NCI-H128 (cell line): ENCODE measurements around the gene MTG2.

Experiments
- DNase-seq: peaks from one replicate; lab custom pipeline; 2025; ENCODE audit not compliant: unreplicated experiment; lab: John Stamatoyannopoulos, UW

MTG2 gene

DNA sequence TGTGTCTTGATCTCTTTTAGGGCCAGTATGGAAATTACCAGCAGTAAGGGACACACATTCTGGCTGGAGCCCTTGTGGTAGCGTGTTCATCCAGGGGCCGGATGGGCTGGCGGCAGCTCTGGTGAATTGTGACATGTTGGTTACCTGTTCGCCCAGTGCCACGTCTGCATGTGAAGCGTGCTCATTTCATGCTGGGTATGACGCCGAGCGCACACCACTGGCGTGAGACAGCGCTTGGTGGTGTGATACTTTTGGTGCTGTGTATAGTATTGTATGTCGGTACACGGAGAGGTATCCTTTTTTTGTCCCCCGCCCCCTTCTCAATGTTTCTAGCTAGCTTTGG lies 3.7 kb upstream of the MTG2 start:
- DNase-seq: no peak

DNA sequence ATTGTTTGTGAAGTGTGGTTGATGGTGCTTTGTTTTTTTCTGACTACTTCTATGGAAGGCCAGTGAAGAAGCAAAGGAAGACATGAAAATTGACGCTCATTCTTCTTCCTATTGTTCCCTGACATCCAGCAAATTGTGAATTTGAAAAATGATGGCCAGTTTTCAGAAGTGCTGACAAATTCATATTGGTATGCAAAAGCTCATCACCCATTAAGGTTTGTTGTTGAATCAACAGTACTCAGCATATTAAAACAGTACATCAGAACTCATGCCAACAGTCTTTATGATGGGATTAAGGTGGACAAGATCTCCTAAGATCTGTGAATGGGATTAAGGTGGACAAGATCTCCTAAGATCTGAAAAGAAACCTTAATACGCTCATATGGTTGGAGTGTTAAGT lies 1.0 kb upstream of the MTG2 start:
- DNase-seq: no peak

DNA sequence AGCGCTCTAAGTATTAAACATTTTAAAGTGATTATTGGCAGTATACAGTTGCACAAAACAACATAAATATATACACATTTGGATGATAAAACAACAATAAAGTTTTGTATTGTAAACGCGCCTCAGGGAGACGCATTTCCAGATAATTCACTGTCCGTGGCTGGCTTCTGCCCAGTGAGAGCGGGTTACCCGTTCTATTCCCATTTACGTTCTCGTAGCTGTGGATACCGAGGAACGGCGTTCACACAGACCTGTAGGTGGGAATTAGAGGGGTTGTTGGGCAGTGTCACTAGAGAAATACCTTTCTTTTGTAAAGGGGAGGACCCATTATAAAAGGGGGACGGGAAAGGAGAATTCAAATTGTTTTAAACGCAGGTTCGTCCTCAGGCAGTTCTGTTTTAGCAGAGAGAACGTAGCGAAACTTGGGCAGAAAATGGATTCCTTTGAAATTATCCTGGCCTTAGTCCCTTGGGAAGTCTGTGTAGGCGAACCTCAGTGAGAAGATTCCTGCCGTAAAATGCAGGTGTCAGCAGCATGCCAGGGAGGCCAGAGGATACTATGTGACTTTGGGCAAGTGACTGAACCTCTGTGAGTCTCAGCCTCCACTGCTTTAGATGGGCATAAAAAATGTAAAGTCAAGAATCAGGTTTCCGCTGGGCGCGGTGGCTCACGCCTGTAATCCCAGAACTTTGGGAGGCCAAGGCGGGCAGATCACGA lies 756 bp downstream of the MTG2 start:
- DNase-seq: no peak

- no peak for DNase-seq
Measured at GRCh38 chr20:62186096-62186426, 3.2 kb downstream of the MTG2 start.

GRCh38 chr20:62186887-62187866 lies 4.3 kb downstream of the MTG2 start:
- DNase-seq: no peak

GRCh38 chr20:62190639-62191411 lies 8.0 kb downstream of the MTG2 start:
- no peak for DNase-seq

DNA sequence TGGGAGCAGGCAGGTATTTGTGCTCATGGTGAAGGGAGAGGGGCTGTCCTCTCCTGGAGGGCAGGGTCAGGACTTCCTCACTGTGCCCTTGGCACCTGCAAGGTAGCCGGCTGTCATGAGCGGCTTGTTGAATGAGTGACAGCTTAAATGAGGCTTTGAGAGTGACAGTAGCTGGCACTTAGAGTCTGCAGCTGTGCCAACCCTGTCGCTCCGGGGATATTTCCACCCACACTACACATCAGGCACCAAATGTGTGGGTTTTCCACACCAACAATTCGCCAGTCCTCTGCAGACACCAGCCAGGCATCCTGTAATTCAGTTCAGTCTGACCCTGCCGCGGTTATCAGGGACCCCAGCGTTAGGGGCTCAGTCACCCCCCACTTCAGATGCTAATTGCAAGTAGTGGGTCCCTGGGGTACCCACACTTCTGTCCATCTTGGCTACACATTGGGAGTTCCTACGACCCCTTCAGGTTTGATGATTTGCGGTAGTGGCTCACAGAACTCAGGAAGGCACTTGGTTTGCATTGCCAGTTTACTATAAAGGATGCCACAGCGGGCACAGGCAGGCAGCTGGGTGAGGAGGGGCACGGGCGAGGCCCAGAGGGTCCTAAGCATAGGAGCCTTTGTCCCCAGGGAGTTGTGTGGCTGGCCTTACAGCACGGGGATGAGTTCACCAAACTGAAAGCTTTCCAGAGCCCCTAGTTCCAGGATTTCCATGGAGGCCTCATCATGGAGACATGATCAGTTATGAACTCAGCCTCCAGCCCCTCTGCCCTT lies 9.1 kb downstream of the MTG2 start:
- no peak for DNase-seq

DNA sequence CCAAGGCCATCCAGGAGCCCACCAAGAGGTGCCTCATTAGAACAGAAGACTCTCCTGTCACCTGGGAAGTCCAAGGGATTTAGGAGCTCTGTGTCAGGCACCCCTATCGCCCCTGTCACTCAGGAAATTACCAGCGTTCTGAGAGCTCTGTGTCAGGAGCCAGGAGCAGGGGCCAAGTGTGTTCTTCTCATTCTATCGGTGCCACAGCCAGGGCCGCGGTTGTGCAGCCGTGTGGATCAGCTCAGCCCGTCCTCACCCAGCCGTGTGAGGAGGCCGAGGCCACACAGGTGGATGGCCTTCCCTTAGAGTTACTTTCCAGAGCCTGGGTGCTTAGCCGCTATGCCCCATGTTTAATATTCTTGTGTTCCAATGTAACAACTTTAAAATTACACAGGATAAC lies 9.8 kb downstream of the MTG2 start:
- no peak for DNase-seq

GRCh38 chr20:62193079-62194025 lies 10.5 kb downstream of the MTG2 start:
- no peak for DNase-seq

GRCh38 chr20:62195075-62195405 lies 12.2 kb downstream of the MTG2 start:
- DNase-seq: no peak

GRCh38 chr20:62195736-62196135 lies 12.9 kb downstream of the MTG2 start:
- DNase-seq: no peak

DNA sequence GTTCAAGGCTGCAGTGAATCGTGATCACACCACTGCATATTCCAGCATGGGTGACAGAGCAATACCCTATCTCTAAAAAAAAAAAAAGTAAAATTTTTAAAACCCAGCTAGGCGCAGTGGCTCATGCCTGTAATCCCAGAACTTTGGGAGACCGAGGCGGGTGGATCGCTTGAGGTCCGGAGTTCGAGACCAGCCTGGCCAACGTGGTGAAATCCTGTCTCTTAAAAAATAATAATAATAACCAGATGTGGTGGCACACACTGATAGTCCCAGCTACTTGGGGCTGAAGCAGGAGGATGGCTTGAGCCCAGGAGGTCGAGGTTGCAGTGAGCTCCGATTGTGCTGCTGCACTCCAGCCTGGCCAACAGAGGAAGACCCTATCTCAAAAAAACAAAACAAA lies 13.5 kb downstream of the MTG2 start:
- no peak for DNase-seq

DNA sequence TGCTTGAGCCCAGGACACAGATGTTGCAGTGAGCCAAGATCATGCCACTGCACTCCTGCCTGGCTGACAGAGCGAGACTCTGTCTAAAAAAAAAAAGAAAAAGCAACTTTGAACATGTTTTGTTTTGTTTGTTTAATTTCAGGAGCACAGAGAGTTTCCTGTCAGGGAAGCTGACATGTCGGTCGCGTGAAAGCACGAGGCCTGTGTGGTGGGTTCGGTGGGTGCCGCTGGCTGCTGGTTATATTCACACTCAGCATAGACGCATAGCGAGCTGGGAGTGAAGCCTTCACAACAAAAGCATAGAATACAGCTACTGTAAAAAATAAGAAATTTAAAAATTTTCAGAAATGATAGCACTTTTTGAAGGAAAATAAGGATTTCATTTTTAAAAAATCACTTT lies 14.5 kb downstream of the MTG2 start:
- no peak for DNase-seq

- no peak for DNase-seq
Measured at GRCh38 chr20:62197801-62198200, 15.0 kb downstream of the MTG2 start.

GRCh38 chr20:62198496-62198895 lies 15.7 kb downstream of the MTG2 start:
- DNase-seq: no peak

DNA sequence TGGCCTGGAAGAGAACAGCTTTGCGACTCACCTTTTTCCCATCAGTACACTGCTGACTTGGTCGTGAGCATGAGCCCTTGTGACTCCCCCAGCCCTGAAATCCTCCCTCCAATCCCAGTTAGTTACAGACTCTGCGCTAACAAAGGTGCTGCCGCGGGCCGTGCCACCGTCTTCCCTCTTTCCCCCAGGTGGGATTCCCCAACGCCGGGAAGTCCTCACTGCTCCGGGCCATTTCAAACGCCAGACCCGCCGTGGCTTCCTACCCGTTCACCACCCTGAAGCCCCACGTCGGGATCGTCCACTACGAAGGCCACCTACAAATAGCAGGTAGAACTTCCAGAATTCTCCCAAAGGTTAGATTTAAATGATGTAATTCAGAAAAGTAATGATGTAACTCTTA lies 16.1 kb downstream of the MTG2 start:
- no peak for DNase-seq

- no peak for DNase-seq
Measured at GRCh38 chr20:62200491-62201172, 17.8 kb downstream of the MTG2 start.

- DNase-seq: no peak
Measured at GRCh38 chr20:62201173-62202082, 18.6 kb downstream of the MTG2 start.

DNA sequence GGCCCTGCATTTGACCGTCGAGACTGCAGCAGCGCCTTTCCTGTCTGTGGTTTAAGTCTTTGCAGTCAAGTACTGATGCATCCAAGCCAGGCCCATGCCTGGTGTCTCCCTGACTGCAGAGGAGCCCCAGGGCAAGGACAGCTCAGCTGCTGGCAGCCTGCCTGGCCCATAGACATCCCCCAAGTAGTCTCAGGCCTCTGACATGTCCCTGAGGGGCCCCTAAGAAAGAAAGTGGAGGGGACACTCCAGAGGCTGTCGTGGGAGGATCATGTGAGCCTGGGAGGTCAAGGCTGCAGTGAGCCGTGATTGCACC lies 19.2 kb downstream of the MTG2 start:
- no peak for DNase-seq
